ENCODE measurements around the gene ATP6V1G2. TPM values are rescaled to one million over a fixed set of nuclear protein-coding genes. Genes with fewer than 3 reads are reported as not detected.
A peak's percentile ranks its signal among the peaks of the same experiment; 100 is the strongest.
"Not testable (repeated sequence)": the region's sequence is repeated elsewhere in the genome, so short reads cannot be mapped to it uniquely, and the experiment has no call there.

ATP6V1G2 gene
- total and polyA plus RNA-seq, 12 donors = 0.87 to 6.6 (median 3.1) TPM

GRCh38 chr6:31497531-31498476 is 48.6 kb downstream of the ATP6V1G2 start, which contains the start of gene MICB:
MICB (plus strand) TSS chr6:31498145; CDS start chr6:31498194, 49 bp downstream.
- intact Hi-C loops (cut with DNase I) = loop anchor here (5.0 to 10.0 kb wide), 2 partner anchors 39 to 97 kb away; partner anchors contain the start of gene NCR3 (in 1 of the 2)

GRCh38 chr6:31496826-31497225 is 49.6 kb downstream of the ATP6V1G2 start:
- not testable (repeated sequence) for H3K36me3 ChIP-seq (replicated peaks in 1 of 2); H3K4me1 ChIP-seq (replicated peaks in 1 of 2); H3K27ac ChIP-seq; DNase-seq; H3K9me3 ChIP-seq (replicated peaks in 1 of 3); H3K27me3 ChIP-seq
- WGBS, 4 donors = 42 to 62% (median 46%) methylated on average over 4 of the region's 4 CpGs
- intact Hi-C loops (cut with DNase I) = loop anchor here (5.0 to 10.0 kb wide), 2 partner anchors 40 to 98 kb away; partner anchors contain the start of gene NCR3 (in 1 of the 2)
- H3K4me3 ChIP-seq = peak overlapping the region in 1 of 4 donors; percentile 68

More at GRCh38 chr6:31497531-31498476, 48.6 kb downstream of the ATP6V1G2 start, which contains the start of gene MICB:
- Histone ChIP-seq H3K27ac (peak within 1 kb of the TSS in 2 of 5 donors; percentile 42), H3K9me3 (replicated peaks in 1 of 3) (no peaks in the 10 kb centered on the region), H3K27me3 (no peaks in the 10 kb centered on the region), H3K4me1 (replicated peaks in 1 of 2) (peaks cover 0 to 9% of the 10 kb centered on the region in 2 donors), H3K36me3 (replicated peaks in 1 of 2) (no peaks in the 10 kb centered on the region), H3K4me3 (peak within 1 kb of the TSS in 3 of 4 donors; percentile 29 to 68 (median 40))
- peak; percentile 70 to 89 (median 80) for DNase-seq
- WGBS, 4 donors = 1 to 2% (median 1%) methylated on average over 36 to 64 of the region's 64 CpGs
- TF ChIP-seq CTCF (IDR thresholded peaks at IDR 0.05) = peak in 2 of 6 experiments; percentile 13 to 35
- peak in 1 of 2 donors; percentile 40 for TF ChIP-seq POLR2A (IDR thresholded peaks at IDR 0.05)

- Histone ChIP-seq H3K36me3 (replicated peaks in 1 of 2) (no peaks in the 10 kb centered on the region), H3K4me1 (replicated peaks in 1 of 2) (peaks cover 0 to 9% of the 10 kb centered on the region in 2 donors), H3K9me3 (replicated peaks in 1 of 3) (no peaks in the 10 kb centered on the region), H3K4me3 (peak overlapping the region in 1 of 4 donors; percentile 69), H3K27me3 (no peaks in the 10 kb centered on the region), H3K27ac (no peak overlapping the region)
- no peak for DNase-seq
- intact Hi-C loops (cut with DNase I) = loop anchor here (5.0 to 10.0 kb wide), 2 partner anchors 42 to 99 kb away; partner anchors contain the start of gene NCR3 (in 1 of the 2)
- TF ChIP-seq CTCF (IDR thresholded peaks at IDR 0.05) (no peak), POLR2A (IDR thresholded peaks at IDR 0.05) (no peak)
- 61 to 79% (median 76%) methylated on average over 2 of the region's 2 CpGs for WGBS, 4 donors
Observed at GRCh38 chr6:31495580-31495979, 50.8 kb downstream of the ATP6V1G2 start.

Small RNAs within 50 kb of the gene (small RNA-seq; reads per million reads assigned to genes)
- gene AL663061.1 (0 reads per million in 2 donors), gene RF00019 (0 reads per million in 2 donors), gene SNORD117 (193 to 247 reads per million in 2 donors), gene SNORD84 (0 reads per million in 2 donors)

Other genes starting within 250 kb of the ATP6V1G2 start
Only the 30 nearest of the 31 such genes appear.
- 1,000 to 10,000 TPM in 8 of 9 donors, 100 to 1,000 TPM in 1; 248 to 3,150 (median 1,269) TPM for gene HLA-B, start 189.4 kb downstream of the ATP6V1G2 start, total RNA-seq
- gene HLA-B, start 189.4 kb downstream of the ATP6V1G2 start, polyA plus RNA-seq = 1,000 to 10,000 TPM in 1 of 3 donors, 100 to 1,000 TPM in 2; 615 to 1,099 (median 618) TPM
- gene MICA, start 143.0 kb downstream of the ATP6V1G2 start, total RNA-seq = 10 to 100 TPM; 12.2 to 58.7 (median 29.1) TPM
- gene MICA, start 143.0 kb downstream of the ATP6V1G2 start, polyA plus RNA-seq = 10 to 100 TPM; 36.0 to 66.0 (median 45.6) TPM
- gene MICB, start 48.5 kb downstream of the ATP6V1G2 start, total RNA-seq = 1 to 10 TPM; 1.1 to 3.3 (median 3.0) TPM
- 1 to 10 TPM in 2 of 3 donors, under 1 TPM in 1; 0.57 to 3.0 (median 2.7) TPM for gene MICB, start 48.5 kb downstream of the ATP6V1G2 start, polyA plus RNA-seq
- gene MCCD1, start 17.6 kb downstream of the ATP6V1G2 start, total RNA-seq = not detected
- not detected for gene MCCD1, start 17.6 kb downstream of the ATP6V1G2 start, polyA plus RNA-seq
- 100 to 1,000 TPM; 155 to 345 (median 287) TPM for gene DDX39B, start 4.6 kb downstream of the ATP6V1G2 start, total RNA-seq
- 100 to 1,000 TPM; 167 to 969 (median 968) TPM for gene DDX39B, start 4.6 kb downstream of the ATP6V1G2 start, polyA plus RNA-seq
- gene NFKBIL1, start 1.0 kb upstream of the ATP6V1G2 start, total RNA-seq = 10 to 100 TPM; 15.1 to 33.6 (median 27.9) TPM
- 10 to 100 TPM in 2 of 3 donors, 1 to 10 TPM in 1; 5.0 to 46.2 (median 27.6) TPM for gene NFKBIL1, start 1.0 kb upstream of the ATP6V1G2 start, polyA plus RNA-seq
- 1 to 10 TPM in 2 of 9 donors, not detected in 7; 1.2 to 1.4 TPM for gene LTA, start 25.7 kb upstream of the ATP6V1G2 start, total RNA-seq
- under 1 TPM in 2 of 3 donors, not detected in 1; 0.20 to 0.72 TPM for gene LTA, start 25.7 kb upstream of the ATP6V1G2 start, polyA plus RNA-seq
- gene TNF, start 29.0 kb upstream of the ATP6V1G2 start, total RNA-seq = 1 to 10 TPM in 5 of 9 donors, under 1 TPM in 3, not detected in 1; 0.33 to 3.2 (median 1.2) TPM
- gene TNF, start 29.0 kb upstream of the ATP6V1G2 start, polyA plus RNA-seq = 1 to 10 TPM in 1 of 3 donors, under 1 TPM in 2; 0.22 to 1.0 (median 0.81) TPM
- gene LTB, start 35.8 kb upstream of the ATP6V1G2 start, total RNA-seq = 1 to 10 TPM in 3 of 9 donors, under 1 TPM in 3, not detected in 3; 0.35 to 4.3 (median 0.95) TPM
- gene LTB, start 35.8 kb upstream of the ATP6V1G2 start, polyA plus RNA-seq = 1 to 10 TPM in 2 of 3 donors, under 1 TPM in 1; 0.31 to 6.7 (median 4.8) TPM
- gene LST1, start 39.7 kb upstream of the ATP6V1G2 start, total RNA-seq = 10 to 100 TPM in 8 of 9 donors, 1 to 10 TPM in 1; 5.8 to 29.0 (median 16.9) TPM
- 10 to 100 TPM in 2 of 3 donors, 1 to 10 TPM in 1; 9.7 to 67.8 (median 49.2) TPM for gene LST1, start 39.7 kb upstream of the ATP6V1G2 start, polyA plus RNA-seq
- under 1 TPM in 1 of 9 donors, not detected in 8; 0.46 TPM for gene NCR3, start 46.4 kb upstream of the ATP6V1G2 start, total RNA-seq
- gene NCR3, start 46.4 kb upstream of the ATP6V1G2 start, polyA plus RNA-seq = under 1 TPM in 2 of 3 donors, not detected in 1; 0.10 to 0.24 TPM
- 100 to 1,000 TPM in 1 of 9 donors, 10 to 100 TPM in 8; 15.3 to 104 (median 64.7) TPM for gene AIF1, start 68.6 kb upstream of the ATP6V1G2 start, total RNA-seq
- 10 to 100 TPM; 61.4 to 81.6 (median 73.0) TPM for gene AIF1, start 68.6 kb upstream of the ATP6V1G2 start, polyA plus RNA-seq
- 100 to 1,000 TPM in 5 of 9 donors, 10 to 100 TPM in 4; 31.9 to 198 (median 103) TPM for gene PRRC2A, start 74.1 kb upstream of the ATP6V1G2 start, total RNA-seq
- gene PRRC2A, start 74.1 kb upstream of the ATP6V1G2 start, polyA plus RNA-seq = 100 to 1,000 TPM in 2 of 3 donors, 10 to 100 TPM in 1; 55.6 to 419 (median 330) TPM
- gene BAG6, start 106.1 kb upstream of the ATP6V1G2 start, total RNA-seq = 100 to 1,000 TPM; 113 to 336 (median 299) TPM
- 100 to 1,000 TPM; 170 to 799 (median 668) TPM for gene BAG6, start 106.1 kb upstream of the ATP6V1G2 start, polyA plus RNA-seq
- 1 to 10 TPM in 8 of 9 donors, not detected in 1; 2.3 to 4.7 (median 3.7) TPM for gene APOM, start 109.3 kb upstream of the ATP6V1G2 start, total RNA-seq
- gene APOM, start 109.3 kb upstream of the ATP6V1G2 start, polyA plus RNA-seq = 10 to 100 TPM in 2 of 3 donors, 1 to 10 TPM in 1; 6.4 to 18.2 (median 10.7) TPM
- 10 to 100 TPM; 23.8 to 37.0 (median 27.2) TPM for gene C6orf47, start 114.2 kb upstream of the ATP6V1G2 start, total RNA-seq
- gene C6orf47, start 114.2 kb upstream of the ATP6V1G2 start, polyA plus RNA-seq = 10 to 100 TPM; 17.9 to 23.6 (median 20.0) TPM
- 10 to 100 TPM; 10.2 to 61.2 (median 16.9) TPM for gene GPANK1, start 118.4 kb upstream of the ATP6V1G2 start, total RNA-seq
- gene GPANK1, start 118.4 kb upstream of the ATP6V1G2 start, polyA plus RNA-seq = 10 to 100 TPM in 2 of 3 donors, 1 to 10 TPM in 1; 7.4 to 18.3 (median 17.6) TPM
- 100 to 1,000 TPM; 142 to 324 (median 177) TPM for gene CSNK2B, start 119.5 kb upstream of the ATP6V1G2 start, total RNA-seq
- gene CSNK2B, start 119.5 kb upstream of the ATP6V1G2 start, polyA plus RNA-seq = 100 to 1,000 TPM; 171 to 239 (median 236) TPM
- 10 to 100 TPM in 1 of 9 donors, 1 to 10 TPM in 6, under 1 TPM in 2; 0.48 to 13.3 (median 3.4) TPM for gene LY6G5B, start 123.4 kb upstream of the ATP6V1G2 start, total RNA-seq
- gene LY6G5B, start 123.4 kb upstream of the ATP6V1G2 start, polyA plus RNA-seq = 10 to 100 TPM in 1 of 3 donors, 1 to 10 TPM in 2; 4.2 to 13.4 (median 8.1) TPM
- gene LY6G5C, start 134.5 kb upstream of the ATP6V1G2 start, total RNA-seq = 1 to 10 TPM in 5 of 9 donors, under 1 TPM in 3, not detected in 1; 0.39 to 2.5 (median 1.8) TPM
- 1 to 10 TPM in 2 of 3 donors, under 1 TPM in 1; 0.75 to 3.6 (median 3.1) TPM for gene LY6G5C, start 134.5 kb upstream of the ATP6V1G2 start, polyA plus RNA-seq
- 10 to 100 TPM; 48.0 to 64.4 (median 54.9) TPM for gene ABHD16A, start 156.7 kb upstream of the ATP6V1G2 start, total RNA-seq
- gene ABHD16A, start 156.7 kb upstream of the ATP6V1G2 start, polyA plus RNA-seq = 10 to 100 TPM; 38.7 to 73.1 (median 62.9) TPM
- under 1 TPM in 1 of 9 donors, not detected in 8; 0.44 TPM for gene LY6G6F, start 160.3 kb upstream of the ATP6V1G2 start, total RNA-seq
- gene LY6G6F, start 160.3 kb upstream of the ATP6V1G2 start, polyA plus RNA-seq = not detected
- gene LY6G6D, start 168.7 kb upstream of the ATP6V1G2 start, total RNA-seq = not detected
- not detected for gene LY6G6D, start 168.7 kb upstream of the ATP6V1G2 start, polyA plus RNA-seq
- not detected for gene LY6G6C, start 175.1 kb upstream of the ATP6V1G2 start, total RNA-seq
- gene LY6G6C, start 175.1 kb upstream of the ATP6V1G2 start, polyA plus RNA-seq = not detected
- under 1 TPM in 2 of 9 donors, not detected in 7; 0.22 to 0.65 TPM for gene MPIG6B, start 176.8 kb upstream of the ATP6V1G2 start, total RNA-seq
- under 1 TPM in 2 of 3 donors, not detected in 1; 0.07 to 0.08 TPM for gene MPIG6B, start 176.8 kb upstream of the ATP6V1G2 start, polyA plus RNA-seq
- gene DDAH2, start 182.7 kb upstream of the ATP6V1G2 start, total RNA-seq = 10 to 100 TPM; 21.1 to 52.7 (median 31.5) TPM
- 100 to 1,000 TPM in 2 of 3 donors, 1 to 10 TPM in 1; 6.4 to 202 (median 138) TPM for gene DDAH2, start 182.7 kb upstream of the ATP6V1G2 start, polyA plus RNA-seq
- 100 to 1,000 TPM; 176 to 426 (median 217) TPM for gene CLIC1, start 189.9 kb upstream of the ATP6V1G2 start, total RNA-seq
- gene CLIC1, start 189.9 kb upstream of the ATP6V1G2 start, polyA plus RNA-seq = 100 to 1,000 TPM; 109 to 252 (median 146) TPM
- gene MSH5, start 193.4 kb upstream of the ATP6V1G2 start, total RNA-seq = 10 to 100 TPM in 3 of 9 donors, 1 to 10 TPM in 6; 3.0 to 16.7 (median 5.9) TPM
- 10 to 100 TPM in 2 of 3 donors, 1 to 10 TPM in 1; 3.6 to 24.5 (median 16.8) TPM for gene MSH5, start 193.4 kb upstream of the ATP6V1G2 start, polyA plus RNA-seq
- 1 to 10 TPM in 1 of 9 donors, under 1 TPM in 3, not detected in 5; 0.46 to 2.3 (median 0.84) TPM for gene SAPCD1, start 216.0 kb upstream of the ATP6V1G2 start, total RNA-seq
- 10 to 100 TPM in 1 of 3 donors, 1 to 10 TPM in 1, under 1 TPM in 1; 0.75 to 17.2 (median 6.0) TPM for gene SAPCD1, start 216.0 kb upstream of the ATP6V1G2 start, polyA plus RNA-seq
- gene VWA7, start 230.7 kb upstream of the ATP6V1G2 start, total RNA-seq = 1 to 10 TPM in 2 of 9 donors, under 1 TPM in 7; 0.17 to 2.3 (median 0.36) TPM
- 1 to 10 TPM in 2 of 3 donors, under 1 TPM in 1; 0.74 to 8.1 (median 1.1) TPM for gene VWA7, start 230.7 kb upstream of the ATP6V1G2 start, polyA plus RNA-seq

Measured in adrenal gland (tissue), 12 donors.